Suppressor macrophage treated with lipopolysaccharide for 4 hours (primary cell): Measurements from ENCODE around the gene OPCML.

Experiments
- DNase-seq: peaks from one replicate; pipeline ENCODE4 v3.0.0-alpha.2; 2020

The OPCML gene

GRCh38 chr11:133408402-133408801 lies 123.9 kb downstream of the OPCML start:
- no peak for DNase-seq

- no peak for DNase-seq
Observed at GRCh38 chr11:133406489-133406888, 125.8 kb downstream of the OPCML start.

- DNase-seq, result peak; percentile 16
Observed at GRCh38 chr11:133403900-133404299, 128.4 kb downstream of the OPCML start.

GRCh38 chr11:133402551-133402950 lies 129.8 kb downstream of the OPCML start:
- DNase-seq, result no peak

GRCh38 chr11:133399855-133400625 lies 132.3 kb downstream of the OPCML start:
- no peak for DNase-seq

- no peak for DNase-seq
Observed at GRCh38 chr11:133399294-133399693, 133.0 kb downstream of the OPCML start.

GRCh38 chr11:133390803-133391202 lies 141.5 kb downstream of the OPCML start:
- DNase-seq, result no peak

GRCh38 chr11:133388975-133389568 lies 143.2 kb downstream of the OPCML start:
- DNase-seq, result no peak

GRCh38 chr11:133388260-133388659 lies 144.0 kb downstream of the OPCML start:
- no peak for DNase-seq

GRCh38 chr11:133386852-133387251 lies 145.4 kb downstream of the OPCML start:
- DNase-seq, result no peak

GRCh38 chr11:133386262-133386661 lies 146.0 kb downstream of the OPCML start:
- no peak for DNase-seq

- no peak for DNase-seq
Observed at GRCh38 chr11:133385781-133386180, 146.5 kb downstream of the OPCML start.

- no peak for DNase-seq
Observed at GRCh38 chr11:133384731-133385130, 147.6 kb downstream of the OPCML start.

- DNase-seq, result no peak
Observed at GRCh38 chr11:133383689-133384088, 148.6 kb downstream of the OPCML start.

- DNase-seq, result no peak
Observed at GRCh38 chr11:133383201-133383600, 149.1 kb downstream of the OPCML start.

- DNase-seq, result no peak
Observed at GRCh38 chr11:133382131-133382812, 150.0 kb downstream of the OPCML start.

- DNase-seq, result no peak
Observed at GRCh38 chr11:133381761-133382130, 150.6 kb downstream of the OPCML start.

GRCh38 chr11:133366147-133366546 lies 166.2 kb downstream of the OPCML start:
- DNase-seq, result no peak

GRCh38 chr11:133362916-133363315 lies 169.4 kb downstream of the OPCML start:
- no peak for DNase-seq

- no peak for DNase-seq
Observed at GRCh38 chr11:133362156-133362555, 170.1 kb downstream of the OPCML start.

- no peak for DNase-seq
Observed at GRCh38 chr11:133361689-133361994, 170.7 kb downstream of the OPCML start.

GRCh38 chr11:133360860-133361688 lies 171.2 kb downstream of the OPCML start:
- no peak for DNase-seq

GRCh38 chr11:133355095-133355494 lies 177.2 kb downstream of the OPCML start:
- DNase-seq, result no peak
